Natural killer cell (primary cell): ENCODE data around the gene MDGA2. TPM values are rescaled to one million over a fixed set of nuclear protein-coding genes. Genes with fewer than 3 reads are reported as not detected.
"Not testable (repeated sequence)": the region's sequence is repeated elsewhere in the genome, so short reads cannot be mapped to it uniquely, and the experiment has no call there.

ENCODE experiments used
- ATAC-seq, 3 donors: fragments of 150-1000 bp in 2 of 3; fragments of 200-7000 bp in 1 of 3; cut with Tn5 transposase; 1 replicate in 1 of 3; 2 replicates in 2 of 3; pipeline ENCODE4 v1.10.0; 2021; ENCODE audit warnings: mild to moderate bottlenecking in 2 of 3, moderate library complexity in 2 of 3
- DNase-seq, 2 donors: peaks; one replicate each; pipeline versions ENCODE4 v3.0.0 to v3.0.0-alpha.2; 2013 to 2021; ENCODE audit warnings: mixed read lengths in 1 of 2
- H3K27ac ChIP-seq: one replicate; pipeline ENCODE4 v1.5.1; 2013; ENCODE audit warnings: mild to moderate bottlenecking, low read length
- H3K27me3 ChIP-seq: one replicate; pipeline ENCODE4 v1.6.1; 2013; ENCODE audit warnings: low read length; ENCODE audit not compliant: control insufficient read depth, insufficient read depth
- H3K36me3 ChIP-seq: one replicate; pipeline ENCODE4 v1.6.1; 2013; ENCODE audit warnings: low read length; ENCODE audit not compliant: control insufficient read depth, insufficient read depth
- H3K4me1 ChIP-seq: one replicate; pipeline ENCODE4 v1.6.1; 2013; ENCODE audit warnings: low read length; ENCODE audit not compliant: control insufficient read depth, insufficient read depth
- H3K4me3 ChIP-seq: one replicate; pipeline ENCODE4 v1.5.1; 2013; ENCODE audit warnings: low read length
- H3K9me3 ChIP-seq: one replicate; pipeline ENCODE4 v1.6.1; 2013; ENCODE audit warnings: low read length; ENCODE audit not compliant: control insufficient read depth, insufficient read depth
- H3K27ac Mint-ChIP-seq, 2 donors: one replicate each; pipeline ENCODE4 v1.8.0; 2022; ENCODE audit warnings: mild to moderate bottlenecking in 2 of 2, mixed read lengths in 2 of 2, moderate library complexity in 1 of 2
- H3K27me3 Mint-ChIP-seq, 2 donors: one replicate each; pipeline ENCODE4 v1.8.0; 2022; ENCODE audit warnings: low read depth in 2 of 2, mixed read lengths in 2 of 2
- H3K36me3 Mint-ChIP-seq: one replicate; pipeline ENCODE4 v1.8.0; 2022; ENCODE audit warnings: mixed read lengths
- H3K4me1 Mint-ChIP-seq, 2 donors: one replicate each; pipeline ENCODE4 v1.8.0; 2022; ENCODE audit warnings: mixed read lengths in 2 of 2
- H3K4me3 Mint-ChIP-seq: one replicate; pipeline ENCODE4 v1.8.0; 2022; ENCODE audit warnings: mild to moderate bottlenecking, moderate library complexity, mixed read lengths
- H3K9me3 Mint-ChIP-seq, 2 donors: one replicate each; pipeline ENCODE4 v1.8.0; 2022; ENCODE audit warnings: mixed read lengths in 2 of 2
- WGBS: methylation state at CpG from one replicate; pipeline ENCODE4 v1.1.7; 2013; ENCODE audit warnings: missing lambda C conversion rate; ENCODE audit not compliant: insufficient coverage; 5-methylcytosine and 5-hydroxymethylcytosine counted together
- intact Hi-C: fragments of 100-400 bp; cut with micrococcal nuclease; formaldehyde crosslinking; loops from one replicate; pipeline ENCODE4 v1.14.2; 2022
- total RNA-seq, 4 donors: library from RNA; stranded (reverse); fragments of 120-200 nt in 1 of 4; gene quantifications; one replicate each; pipeline versions ENCODE4 v1.2.3 to v1.2.4, GENCODE V29; 2013 to 2022
- TF ChIP-seq, protein P1 (sequence below): fragments of 200-600 bp; IDR thresholded peaks from one replicate; pipeline ENCODE4 v1.8.0; 2022; ENCODE audit warnings: antibody characterized with exemption

Gene MDGA2
- total RNA-seq, 3 donors from 2014 or later (not counting 1 experiment from before 2014, with no cell fraction given) = not detected

DNA sequence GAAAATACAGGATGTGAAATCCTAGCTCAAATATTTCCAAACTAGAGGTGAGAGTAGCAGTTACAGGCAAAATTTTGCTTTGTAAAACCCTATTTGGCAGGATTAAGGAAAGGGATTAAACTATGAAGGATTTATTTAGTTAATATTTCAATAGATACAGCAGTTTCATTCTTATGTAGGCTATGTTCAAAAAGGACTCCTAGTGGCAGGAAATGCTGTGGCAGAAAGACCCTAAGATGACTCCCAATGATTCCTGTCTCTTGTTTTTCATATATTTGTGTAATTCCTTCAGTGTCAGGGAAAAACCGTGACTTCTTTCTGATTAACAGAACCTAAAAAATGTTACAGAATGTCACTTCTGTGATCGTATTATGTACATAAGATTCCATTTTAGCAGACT lies 724.3 kb downstream of the MDGA2 start:
- H3K27ac Mint-ChIP-seq = no peak overlapping the region
- H3K4me3 Mint-ChIP-seq = no peak overlapping the region
- Histone ChIP-seq H3K27me3 (no peaks in the 10 kb centered on the region), H3K36me3 (no peaks in the 10 kb centered on the region), H3K9me3 (peaks cover 2% of the 10 kb centered on the region), H3K4me1 (no peaks in the 10 kb centered on the region), H3K27ac (no peak overlapping the region), H3K4me3 (no peak overlapping the region)
- intact Hi-C loops = no loop called here
- H3K36me3 Mint-ChIP-seq = peaks cover 7% of the 10 kb centered on the region
- H3K27me3 Mint-ChIP-seq = no peaks in the 10 kb centered on the region
- DNase-seq (no peak), ATAC-seq (no peak)
- H3K4me1 Mint-ChIP-seq = no peaks in the 10 kb centered on the region
- TF ChIP-seq, protein P1, sequence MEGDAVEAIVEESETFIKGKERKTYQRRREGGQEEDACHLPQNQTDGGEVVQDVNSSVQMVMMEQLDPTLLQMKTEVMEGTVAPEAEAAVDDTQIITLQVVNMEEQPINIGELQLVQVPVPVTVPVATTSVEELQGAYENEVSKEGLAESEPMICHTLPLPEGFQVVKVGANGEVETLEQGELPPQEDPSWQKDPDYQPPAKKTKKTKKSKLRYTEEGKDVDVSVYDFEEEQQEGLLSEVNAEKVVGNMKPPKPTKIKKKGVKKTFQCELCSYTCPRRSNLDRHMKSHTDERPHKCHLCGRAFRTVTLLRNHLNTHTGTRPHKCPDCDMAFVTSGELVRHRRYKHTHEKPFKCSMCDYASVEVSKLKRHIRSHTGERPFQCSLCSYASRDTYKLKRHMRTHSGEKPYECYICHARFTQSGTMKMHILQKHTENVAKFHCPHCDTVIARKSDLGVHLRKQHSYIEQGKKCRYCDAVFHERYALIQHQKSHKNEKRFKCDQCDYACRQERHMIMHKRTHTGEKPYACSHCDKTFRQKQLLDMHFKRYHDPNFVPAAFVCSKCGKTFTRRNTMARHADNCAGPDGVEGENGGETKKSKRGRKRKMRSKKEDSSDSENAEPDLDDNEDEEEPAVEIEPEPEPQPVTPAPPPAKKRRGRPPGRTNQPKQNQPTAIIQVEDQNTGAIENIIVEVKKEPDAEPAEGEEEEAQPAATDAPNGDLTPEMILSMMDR = no peak
- H3K9me3 Mint-ChIP-seq = peaks cover 13 to 30% of the 10 kb centered on the region in 2 donors
- 64% methylated on average over 2 of the region's 2 CpGs for WGBS

DNA sequence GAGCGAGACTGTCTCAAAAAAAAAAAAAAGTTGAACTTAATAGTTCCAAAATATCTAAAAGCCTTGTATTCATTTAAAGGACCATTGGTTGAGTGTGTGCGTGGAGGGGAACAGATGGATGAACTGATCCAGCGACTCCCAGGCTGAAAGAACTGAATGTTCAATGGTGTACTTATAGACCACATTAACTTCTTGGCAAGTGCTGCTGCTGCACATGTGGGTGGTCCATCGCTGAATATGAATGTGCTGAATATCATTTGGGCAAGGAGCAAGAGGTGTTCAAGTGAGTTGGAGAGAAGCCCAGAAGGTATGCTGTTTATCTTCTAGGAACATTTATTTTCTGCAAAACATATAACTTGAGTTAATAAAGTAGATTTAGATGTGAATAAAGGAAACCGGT lies 734.8 kb downstream of the MDGA2 start:
- H3K36me3 Mint-ChIP-seq = no peaks in the 10 kb centered on the region
- TF ChIP-seq, protein P1 = no peak
- DNase-seq = no peak
- H3K9me3 Mint-ChIP-seq = peaks cover 12 to 17% of the 10 kb centered on the region in 2 donors
- intact Hi-C loops = no loop called here
- Histone ChIP-seq H3K36me3 (no peaks in the 10 kb centered on the region), H3K9me3 (no peaks in the 10 kb centered on the region), H3K27ac (no peak overlapping the region), H3K4me3 (no peak overlapping the region), H3K4me1 (no peaks in the 10 kb centered on the region), H3K27me3 (no peaks in the 10 kb centered on the region)
- ATAC-seq = no peak
- 91% methylated on average over 5 of the region's 5 CpGs for WGBS
- H3K27ac Mint-ChIP-seq = no peak overlapping the region
- no peaks in the 10 kb centered on the region for H3K4me1 Mint-ChIP-seq
- no peak overlapping the region for H3K4me3 Mint-ChIP-seq
- no peaks in the 10 kb centered on the region for H3K27me3 Mint-ChIP-seq

DNA sequence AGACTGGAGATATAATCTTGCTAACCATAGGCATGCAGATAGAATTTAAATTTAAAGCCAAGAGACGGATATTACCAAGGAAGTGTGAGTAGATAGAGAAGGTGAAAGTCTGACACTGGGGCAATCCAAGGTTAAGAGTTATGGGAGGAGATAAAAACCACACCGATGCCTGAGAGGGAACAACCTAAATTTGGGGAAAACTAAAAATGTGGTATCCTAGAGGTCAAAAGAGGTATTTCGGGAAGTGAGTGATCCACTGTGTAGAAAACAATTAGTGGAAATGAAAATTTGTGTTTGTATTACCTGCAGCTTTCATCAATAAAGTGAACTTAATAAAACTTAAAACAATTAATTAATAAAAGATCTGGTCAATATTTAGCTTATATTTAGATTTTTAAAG lies 754.9 kb downstream of the MDGA2 start:
- Histone ChIP-seq H3K4me3 (no peak overlapping the region), H3K36me3 (no peaks in the 10 kb centered on the region), H3K27me3 (no peaks in the 10 kb centered on the region), H3K27ac (no peak overlapping the region), H3K4me1 (no peaks in the 10 kb centered on the region), H3K9me3 (no peaks in the 10 kb centered on the region)
- WGBS = 93% methylated on average over 3 of the region's 3 CpGs
- no peaks in the 10 kb centered on the region for H3K4me1 Mint-ChIP-seq
- no peak overlapping the region for H3K4me3 Mint-ChIP-seq
- H3K36me3 Mint-ChIP-seq = peaks cover 7% of the 10 kb centered on the region
- no peak overlapping the region for H3K27ac Mint-ChIP-seq
- intact Hi-C loops = no loop called here
- TF ChIP-seq, protein P1 = no peak
- H3K9me3 Mint-ChIP-seq = peaks cover 15 to 27% of the 10 kb centered on the region in 2 donors
- DNase-seq = no peak
- ATAC-seq = no peak
- no peaks in the 10 kb centered on the region for H3K27me3 Mint-ChIP-seq

- WGBS = no CpG with 5 or more reads among the region's 4 CpGs
- H3K36me3 Mint-ChIP-seq, H3K27ac ChIP-seq, ATAC-seq, H3K4me1 ChIP-seq, DNase-seq, intact Hi-C loops, H3K27ac Mint-ChIP-seq, H3K4me1 Mint-ChIP-seq, H3K4me3 ChIP-seq, H3K27me3 Mint-ChIP-seq, H3K36me3 ChIP-seq, H3K9me3 ChIP-seq, H3K4me3 Mint-ChIP-seq, H3K27me3 ChIP-seq: not testable (repeated sequence)
- H3K9me3 Mint-ChIP-seq = peaks cover 14 to 27% of the 10 kb centered on the region in 2 donors
Measured at GRCh38 chr14:46915539-46915938, 759.9 kb downstream of the MDGA2 start.
